SU-DHL-6 (cell line): Measurements from ENCODE around the gene TNFAIP1.

Source experiments
- H2AFZ ChIP-seq: fragments of 200-600 bp; sonication (generic); 2 replicates; pipeline ENCODE4 v1.6.1; 2014; ENCODE audit warnings: low read depth, mild to moderate bottlenecking, moderate library complexity, mixed read lengths, antibody characterized with exemption, low read length; ENCODE audit not compliant: severe bottlenecking
- H3F3A ChIP-seq: fragments of 200-600 bp; shearing (Covaris generic); 2 replicates; pipeline ENCODE4 v1.6.0; 2016; ENCODE audit warnings: antibody characterized with exemption, mild to moderate bottlenecking; ENCODE audit not compliant: insufficient read depth
- H3K27ac ChIP-seq: fragments of 200-600 bp; sonication (generic); 2 replicates; pipeline ENCODE4 v1.5.1; 2016; ENCODE audit warnings: low read depth, mild to moderate bottlenecking, low read length, moderate library complexity, mixed read lengths
- H3K27me3 ChIP-seq: fragments of 200-600 bp; sonication (generic), shearing (Covaris generic); 2 replicates; pipeline ENCODE4 v1.6.0; 2014; ENCODE audit warnings: mild to moderate bottlenecking, low read length
- H3K36me3 ChIP-seq: fragments of 200-600 bp; sonication (generic); 2 replicates; pipeline ENCODE4 v1.6.1; 2014; ENCODE audit warnings: mild to moderate bottlenecking, low read length, mixed read lengths
- H3K4me2 ChIP-seq: fragments of 300-600, 200-600 bp; shearing (Covaris generic), sonication (generic); 2 replicates; pipeline ENCODE4 v1.6.0; 2014; ENCODE audit warnings: low read length, low read depth, mild to moderate bottlenecking; ENCODE audit not compliant: poor library complexity, severe bottlenecking
- H3K4me3 ChIP-seq: fragments of 200-600 bp; sonication (generic); 2 replicates; pipeline ENCODE4 v1.5.1; 2014; ENCODE audit warnings: antibody characterized with exemption, low read length, mild to moderate bottlenecking, mixed read lengths; ENCODE audit not compliant: insufficient read depth, poor library complexity, severe bottlenecking
- H3K79me2 ChIP-seq: fragments of 200-600 bp; sonication (generic); 2 replicates; pipeline ENCODE4 v1.6.1; 2014; ENCODE audit warnings: mild to moderate bottlenecking, low read length, moderate library complexity; ENCODE audit not compliant: insufficient read depth
- H3K9ac ChIP-seq: fragments of 200-600 bp; sonication (generic); 2 replicates; pipeline ENCODE4 v1.7.0; 2014; ENCODE audit warnings: mild to moderate bottlenecking, low read length
- H3K9me2 ChIP-seq: fragments of 200-600 bp; sonication (generic); replicated peaks from 2 replicates; pipeline ENCODE4 v1.6.1; 2014; ENCODE audit warnings: low read length; ENCODE audit not compliant: insufficient read depth
- H3K9me3 ChIP-seq: fragments of 200-600 bp; sonication (generic); 2 replicates; pipeline ENCODE4 v1.6.1; 2014; ENCODE audit warnings: low read length, mixed read lengths; ENCODE audit not compliant: insufficient read depth
- H4K20me1 ChIP-seq: fragments of 200-600 bp; sonication (generic); 2 replicates; pipeline ENCODE4 v1.6.1; 2014; ENCODE audit warnings: low read depth, mild to moderate bottlenecking, antibody characterized with exemption, low read length, moderate library complexity, mixed read lengths
- EZH2phosphoT487 ChIP-seq: fragments of 200-600 bp; sonication (generic), shearing (Covaris generic); conservative IDR thresholded peaks from 2 replicates; pipeline ENCODE4 v1.6.1; 2018; ENCODE audit warnings: mild to moderate bottlenecking, antibody characterized with exemption, low read length, moderate library complexity, mixed read lengths
- TF ChIP-seq, protein P1 (sequence below): fragments of 200-600 bp; sonication (generic); IDR thresholded peaks from one replicate; pipeline ENCODE4 v1.5.1; 2017; ENCODE audit warnings: antibody characterized with exemption, mild to moderate bottlenecking, low read length, moderate library complexity; ENCODE audit not compliant: insufficient read depth, poor library complexity, severe bottlenecking

Gene TNFAIP1

DNA sequence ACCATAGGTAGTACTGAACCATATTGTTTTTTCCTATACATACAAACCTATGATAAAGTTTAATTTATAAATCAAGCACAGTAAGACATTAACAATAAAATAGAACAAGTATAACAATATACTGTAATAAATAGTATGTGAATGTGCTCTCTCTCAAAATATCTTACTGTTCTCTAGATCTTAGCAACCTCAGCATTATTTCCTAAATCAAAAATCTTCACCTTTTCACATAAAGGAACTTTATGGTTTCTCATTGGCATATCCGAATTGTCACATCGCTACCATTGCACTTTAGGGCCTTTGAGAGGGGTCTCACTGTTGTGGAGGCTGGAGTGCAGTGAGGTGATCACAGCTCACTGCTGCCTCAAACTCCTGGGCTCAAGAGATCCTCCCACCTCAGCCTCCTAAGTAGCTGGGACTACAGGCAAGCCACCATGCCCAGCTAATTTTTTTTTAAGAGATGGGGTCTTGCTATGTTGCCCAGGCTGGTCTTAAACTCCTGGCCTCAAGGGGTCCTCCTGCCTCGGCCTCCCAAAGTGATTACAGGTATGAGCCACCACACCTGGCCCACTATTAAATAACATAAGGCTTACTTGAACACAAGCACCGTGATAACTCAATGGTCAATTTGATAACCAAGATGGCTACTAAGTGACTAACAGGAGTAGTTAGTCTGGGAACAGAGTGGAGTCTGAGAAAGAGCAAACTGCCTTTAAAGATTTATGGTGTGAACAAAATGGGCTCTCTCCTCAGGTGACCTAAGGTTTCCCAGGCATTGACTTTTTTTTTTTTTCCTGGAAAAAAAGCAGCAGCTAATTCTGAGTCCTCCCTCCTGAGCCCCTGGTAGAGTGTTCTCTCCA lies 19.5 kb upstream of the TNFAIP1 start:
- peaks cover 21% of the 10 kb centered on the region for H3K79me2 ChIP-seq
- no peaks in the 10 kb centered on the region for H3F3A ChIP-seq
- H3K4me2 ChIP-seq, result no peak overlapping the region
- TF ChIP-seq, protein P1, sequence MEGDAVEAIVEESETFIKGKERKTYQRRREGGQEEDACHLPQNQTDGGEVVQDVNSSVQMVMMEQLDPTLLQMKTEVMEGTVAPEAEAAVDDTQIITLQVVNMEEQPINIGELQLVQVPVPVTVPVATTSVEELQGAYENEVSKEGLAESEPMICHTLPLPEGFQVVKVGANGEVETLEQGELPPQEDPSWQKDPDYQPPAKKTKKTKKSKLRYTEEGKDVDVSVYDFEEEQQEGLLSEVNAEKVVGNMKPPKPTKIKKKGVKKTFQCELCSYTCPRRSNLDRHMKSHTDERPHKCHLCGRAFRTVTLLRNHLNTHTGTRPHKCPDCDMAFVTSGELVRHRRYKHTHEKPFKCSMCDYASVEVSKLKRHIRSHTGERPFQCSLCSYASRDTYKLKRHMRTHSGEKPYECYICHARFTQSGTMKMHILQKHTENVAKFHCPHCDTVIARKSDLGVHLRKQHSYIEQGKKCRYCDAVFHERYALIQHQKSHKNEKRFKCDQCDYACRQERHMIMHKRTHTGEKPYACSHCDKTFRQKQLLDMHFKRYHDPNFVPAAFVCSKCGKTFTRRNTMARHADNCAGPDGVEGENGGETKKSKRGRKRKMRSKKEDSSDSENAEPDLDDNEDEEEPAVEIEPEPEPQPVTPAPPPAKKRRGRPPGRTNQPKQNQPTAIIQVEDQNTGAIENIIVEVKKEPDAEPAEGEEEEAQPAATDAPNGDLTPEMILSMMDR, result no peak
- TF ChIP-seq EZH2phosphoT487, result no peak
- H2AFZ ChIP-seq, result no peak overlapping the region
- no peaks in the 10 kb centered on the region for H3K9me3 ChIP-seq
- no peaks in the 10 kb centered on the region; the same call in 1 of the 2 replicates for H4K20me1 ChIP-seq
- no peak overlapping the region for H3K4me3 ChIP-seq
- no peaks in the 10 kb centered on the region for H3K27me3 ChIP-seq
- H3K36me3 ChIP-seq, result no peaks in the 10 kb centered on the region
- H3K9ac ChIP-seq, result no peak overlapping the region
- H3K27ac ChIP-seq, result no peak overlapping the region
- no peaks in the 10 kb centered on the region for H3K9me2 ChIP-seq

DNA sequence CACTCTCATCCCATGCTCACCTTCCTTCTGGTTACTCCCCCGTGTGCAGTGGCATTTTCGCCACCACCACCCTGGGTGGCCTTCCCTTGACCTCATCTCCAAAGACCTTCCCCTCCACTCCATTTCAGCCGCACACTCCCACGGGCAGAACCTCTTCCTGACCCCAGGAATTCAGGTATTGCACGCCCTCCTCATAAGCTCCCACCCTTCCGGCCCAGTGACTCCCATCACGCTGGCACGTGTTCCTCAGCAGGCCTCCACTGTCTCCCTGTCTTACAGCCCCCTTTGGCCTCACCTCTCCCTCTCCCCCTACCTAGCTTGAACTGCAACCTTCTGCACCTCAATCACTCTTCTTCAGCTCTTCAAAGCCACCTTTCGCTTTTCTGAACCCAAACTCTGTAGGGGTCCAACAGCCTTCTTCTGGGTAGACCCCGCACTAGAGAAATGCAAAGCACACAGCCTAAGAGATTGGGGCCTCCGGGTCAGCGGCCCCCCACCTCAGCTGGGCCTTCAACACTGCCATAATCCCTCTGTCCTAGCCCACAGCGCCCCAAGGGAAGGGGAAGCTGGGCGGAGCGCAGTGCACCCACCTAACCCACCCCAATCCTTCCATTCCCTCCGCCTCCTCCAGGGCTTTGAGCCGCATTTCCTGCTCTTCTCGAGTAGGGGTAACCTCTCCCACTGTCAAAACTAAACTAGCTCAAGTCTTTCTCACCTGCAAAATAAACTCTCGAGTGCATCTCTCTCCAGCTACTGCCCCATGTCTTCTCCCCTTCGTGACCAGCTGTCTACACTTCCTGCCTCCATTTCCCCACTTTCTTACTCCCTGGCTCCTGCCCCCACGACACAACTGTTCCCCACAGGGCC lies 18.2 kb upstream of the TNFAIP1 start:
- peak overlapping the region; percentile 69 for H3K4me2 ChIP-seq
- no peak overlapping the region for H3K27ac ChIP-seq
- H3K9me3 ChIP-seq, result no peaks in the 10 kb centered on the region
- H2AFZ ChIP-seq, result no peak overlapping the region
- H3K36me3 ChIP-seq, result no peaks in the 10 kb centered on the region
- no peaks in the 10 kb centered on the region; the same call in 1 of the 2 replicates for H4K20me1 ChIP-seq
- peaks cover 33% of the 10 kb centered on the region for H3K79me2 ChIP-seq
- no peaks in the 10 kb centered on the region for H3F3A ChIP-seq
- TF ChIP-seq, protein P1, result no peak
- no peak for TF ChIP-seq EZH2phosphoT487
- H3K9me2 ChIP-seq, result no peaks in the 10 kb centered on the region
- H3K4me3 ChIP-seq, result peak overlapping the region; percentile 92
- peak overlapping the region; percentile 91 for H3K9ac ChIP-seq
- H3K27me3 ChIP-seq, result no peaks in the 10 kb centered on the region

DNA sequence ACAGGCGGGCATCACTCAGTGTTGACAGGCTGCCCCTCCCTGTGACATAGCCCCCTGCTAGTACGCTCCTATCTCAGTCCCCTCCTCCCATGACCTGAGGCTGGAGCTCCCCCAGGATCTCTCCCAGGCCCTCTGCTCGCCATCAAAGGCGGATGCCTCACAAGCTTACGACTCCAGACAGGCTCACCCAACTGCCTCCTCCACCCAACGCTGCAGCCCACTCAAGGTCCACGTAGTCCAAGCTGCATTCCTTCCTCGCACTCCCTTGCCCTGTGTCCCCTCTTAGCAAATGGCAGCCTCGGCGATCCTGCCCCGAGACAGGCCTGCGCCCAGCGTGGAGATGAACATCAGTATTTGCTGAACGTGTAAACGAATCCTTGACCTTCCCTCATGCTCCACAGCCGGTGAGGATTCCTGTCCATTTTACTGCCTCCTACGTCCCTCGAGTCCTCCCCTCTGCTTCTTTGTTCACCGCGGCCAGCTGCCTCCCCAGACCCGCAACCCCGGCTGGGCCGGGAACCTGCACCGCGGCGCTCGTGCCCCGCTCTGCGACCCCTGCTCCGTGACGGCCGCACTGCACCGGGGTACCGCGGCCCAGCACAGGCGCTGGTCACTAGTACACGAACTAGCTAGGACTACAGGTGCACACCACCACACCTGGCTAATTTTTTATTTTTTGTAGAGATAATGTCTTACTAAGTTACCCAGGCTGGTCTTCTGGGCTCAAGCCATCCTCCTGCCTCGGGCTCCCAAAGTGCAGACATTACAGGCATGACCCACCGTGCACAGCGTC lies 17.4 kb upstream of the TNFAIP1 start:
- Histone ChIP-seq H3K9me2 (no peaks in the 10 kb centered on the region), H3K79me2 (peaks cover 42% of the 10 kb centered on the region), H3K9me3 (no peaks in the 10 kb centered on the region), H3F3A (no peaks in the 10 kb centered on the region), H2AFZ (peak overlapping the region; percentile 52), H3K27me3 (no peaks in the 10 kb centered on the region), H3K4me3 (peak overlapping the region; percentile 92), H3K9ac (peak overlapping the region; percentile 91), H3K4me2 (peak overlapping the region; percentile 69), H3K36me3 (no peaks in the 10 kb centered on the region), H4K20me1 (peaks cover 6% of the 10 kb centered on the region; the same call in 1 of the 2 replicates), H3K27ac (peak overlapping the region; percentile 33)
- TF ChIP-seq, protein P1, result no peak
- TF ChIP-seq EZH2phosphoT487, result no peak
